Loucy (cell line): ENCODE data around the gene KIAA1614.

Experiments used
- H2AFZ ChIP-seq: fragments of 200-600 bp; sonication (generic); 2 replicates; pipeline ENCODE4 v1.6.0; 2016; ENCODE audit warnings: antibody characterized with exemption, mild to moderate bottlenecking, low read length, moderate library complexity
- H3F3A ChIP-seq: fragments of 200-600 bp; 2 replicates; pipeline ENCODE4 v1.6.0; 2016; ENCODE audit warnings: antibody characterized with exemption, low read depth, mild to moderate bottlenecking
- H3K27me3 ChIP-seq: fragments of 200-600 bp; sonication (generic); 2 replicates; pipeline ENCODE4 v1.6.1; 2014; ENCODE audit warnings: low read length, mild to moderate bottlenecking; ENCODE audit not compliant: insufficient read depth, poor library complexity, severe bottlenecking
- H3K36me3 ChIP-seq: fragments of 200-600 bp; sonication (generic); 2 replicates; pipeline ENCODE4 v1.6.1; 2016; ENCODE audit warnings: low read length; ENCODE audit not compliant: insufficient read depth
- H3K4me1 ChIP-seq: fragments of 200-600 bp; sonication (generic); 2 replicates; pipeline ENCODE4 v1.5.1; 2014; ENCODE audit warnings: low read length, mild to moderate bottlenecking; ENCODE audit not compliant: insufficient read depth, poor library complexity, severe bottlenecking
- H3K4me2 ChIP-seq: fragments of 200-600 bp; sonication (generic); 2 replicates; pipeline ENCODE4 v1.6.0; 2014; ENCODE audit warnings: antibody characterized with exemption, low read length, low read depth, mild to moderate bottlenecking; ENCODE audit not compliant: poor library complexity, severe bottlenecking
- H3K4me3 ChIP-seq: fragments of 200-600 bp; sonication (generic); 2 replicates; pipeline ENCODE4 v1.5.1; 2014; ENCODE audit warnings: low read length, mild to moderate bottlenecking, mixed read lengths; ENCODE audit not compliant: poor library complexity, severe bottlenecking
- H3K79me2 ChIP-seq: fragments of 200-600 bp; sonication (generic); 2 replicates; pipeline ENCODE4 v1.6.1; 2014; ENCODE audit warnings: low read length; ENCODE audit not compliant: insufficient read depth
- H3K9ac ChIP-seq: fragments of 200-600 bp; sonication (generic); 2 replicates; pipeline ENCODE4 v1.6.0; 2014; ENCODE audit warnings: mild to moderate bottlenecking, low read depth, low read length, moderate library complexity; ENCODE audit not compliant: poor library complexity, severe bottlenecking
- H3K9me2 ChIP-seq: fragments of 200-600 bp; sonication (generic); replicated peaks from 2 replicates; pipeline ENCODE4 v1.6.1; 2016; ENCODE audit warnings: low read depth, low read length, mixed read lengths
- H3K9me3 ChIP-seq: fragments of 200-600 bp; sonication (generic); 2 replicates; pipeline ENCODE4 v1.6.1; 2014; ENCODE audit warnings: mild to moderate bottlenecking, antibody characterized with exemption, low read length, low read depth; ENCODE audit not compliant: insufficient read depth
- H4K20me1 ChIP-seq: fragments of 200-600 bp; sonication (generic); 2 replicates; pipeline ENCODE4 v1.6.0; 2014; ENCODE audit warnings: antibody characterized with exemption, low read length, mild to moderate bottlenecking; ENCODE audit not compliant: insufficient read depth, poor library complexity, severe bottlenecking
- CTCF ChIP-seq: fragments of 200-600 bp; sonication (generic); conservative IDR thresholded peaks from 2 replicates; pipeline ENCODE4 v1.5.1; 2014; ENCODE audit warnings: mild to moderate bottlenecking, antibody characterized with exemption, low read length
- EZH2phosphoT487 ChIP-seq: fragments of 200-600 bp; IDR thresholded peaks from 2 replicates; pipeline ENCODE4 v1.6.1; 2018; ENCODE audit warnings: antibody characterized with exemption, mild to moderate bottlenecking, moderate library complexity, borderline replicate concordance

KIAA1614 gene

GRCh38 chr1:180892675-180893074 lies 20.0 kb upstream of the KIAA1614 start:
- Histone ChIP-seq H4K20me1 (no peaks in the 10 kb centered on the region), H3K79me2 (no peaks in the 10 kb centered on the region), H3K27me3 (no peaks in the 10 kb centered on the region), H3K9me3 (no peaks in the 10 kb centered on the region), H3K9ac (no peak overlapping the region), H3K4me2 (no peak overlapping the region), H3K9me2 (no peaks in the 10 kb centered on the region), H3K36me3 (no peaks in the 10 kb centered on the region), H3K4me1 (no peaks in the 10 kb centered on the region), H3K4me3 (no peak overlapping the region), H3F3A (no peaks in the 10 kb centered on the region), H2AFZ (no peak overlapping the region)
- TF ChIP-seq CTCF = no peak
- no peak for TF ChIP-seq EZH2phosphoT487

DNA sequence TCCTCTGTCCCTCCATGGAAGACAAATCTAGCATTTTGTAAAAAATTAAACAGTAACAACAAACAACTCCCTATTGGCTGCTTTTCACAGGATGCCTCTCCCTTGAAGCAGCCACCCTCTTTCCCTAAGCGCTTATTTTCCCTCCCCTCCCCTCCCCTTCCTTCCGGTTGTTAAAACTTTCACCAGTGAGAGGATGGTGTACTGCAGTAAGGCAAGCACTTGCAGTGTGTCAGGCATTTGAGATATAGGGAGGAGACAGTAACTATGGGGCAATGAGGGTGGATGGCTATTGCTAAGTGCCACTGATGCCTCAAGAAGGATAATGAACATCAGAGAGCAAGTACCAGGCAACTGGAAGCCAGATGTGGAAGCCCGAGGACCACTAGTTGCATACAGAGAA lies 19.1 kb upstream of the KIAA1614 start:
- Histone ChIP-seq H3K9me2 (no peaks in the 10 kb centered on the region), H4K20me1 (no peaks in the 10 kb centered on the region), H3K9me3 (no peaks in the 10 kb centered on the region), H3K9ac (no peak overlapping the region), H3K27me3 (no peaks in the 10 kb centered on the region), H2AFZ (no peak overlapping the region), H3K36me3 (no peaks in the 10 kb centered on the region), H3F3A (no peaks in the 10 kb centered on the region), H3K4me2 (no peak overlapping the region), H3K79me2 (no peaks in the 10 kb centered on the region), H3K4me3 (no peak overlapping the region), H3K4me1 (no peaks in the 10 kb centered on the region)
- TF ChIP-seq EZH2phosphoT487 = no peak

DNA sequence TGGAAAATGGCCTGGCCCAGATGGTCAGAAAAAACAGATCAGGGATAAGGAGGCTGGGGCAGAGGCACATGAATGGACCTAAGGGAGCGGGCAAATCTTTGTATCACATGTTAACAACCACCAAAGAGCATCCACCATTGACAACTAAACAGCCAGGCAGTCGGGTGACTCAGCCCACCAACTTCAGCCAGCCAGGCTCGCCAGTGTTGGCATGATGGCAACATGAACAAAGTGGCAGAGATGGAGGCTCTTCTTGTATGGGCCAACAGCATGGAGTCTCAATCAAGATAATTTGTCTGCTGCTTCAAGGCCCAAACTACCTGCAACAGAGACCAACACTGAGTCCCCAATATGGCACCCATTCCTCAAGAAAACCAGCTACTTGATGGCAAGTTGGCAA lies 16.5 kb upstream of the KIAA1614 start:
- no peaks in the 10 kb centered on the region for H3K4me1 ChIP-seq
- H3K9me3 ChIP-seq = no peaks in the 10 kb centered on the region
- H3K36me3 ChIP-seq = no peaks in the 10 kb centered on the region
- no peak overlapping the region for H3K4me2 ChIP-seq
- no peak overlapping the region for H3K4me3 ChIP-seq
- no peaks in the 10 kb centered on the region for H4K20me1 ChIP-seq
- no peak overlapping the region for H3K9ac ChIP-seq
- no peak overlapping the region for H2AFZ ChIP-seq
- H3K79me2 ChIP-seq = no peaks in the 10 kb centered on the region
- H3K27me3 ChIP-seq = no peaks in the 10 kb centered on the region
- no peaks in the 10 kb centered on the region for H3F3A ChIP-seq
- no peaks in the 10 kb centered on the region for H3K9me2 ChIP-seq
- no peak for TF ChIP-seq EZH2phosphoT487
- no peak for TF ChIP-seq CTCF

DNA sequence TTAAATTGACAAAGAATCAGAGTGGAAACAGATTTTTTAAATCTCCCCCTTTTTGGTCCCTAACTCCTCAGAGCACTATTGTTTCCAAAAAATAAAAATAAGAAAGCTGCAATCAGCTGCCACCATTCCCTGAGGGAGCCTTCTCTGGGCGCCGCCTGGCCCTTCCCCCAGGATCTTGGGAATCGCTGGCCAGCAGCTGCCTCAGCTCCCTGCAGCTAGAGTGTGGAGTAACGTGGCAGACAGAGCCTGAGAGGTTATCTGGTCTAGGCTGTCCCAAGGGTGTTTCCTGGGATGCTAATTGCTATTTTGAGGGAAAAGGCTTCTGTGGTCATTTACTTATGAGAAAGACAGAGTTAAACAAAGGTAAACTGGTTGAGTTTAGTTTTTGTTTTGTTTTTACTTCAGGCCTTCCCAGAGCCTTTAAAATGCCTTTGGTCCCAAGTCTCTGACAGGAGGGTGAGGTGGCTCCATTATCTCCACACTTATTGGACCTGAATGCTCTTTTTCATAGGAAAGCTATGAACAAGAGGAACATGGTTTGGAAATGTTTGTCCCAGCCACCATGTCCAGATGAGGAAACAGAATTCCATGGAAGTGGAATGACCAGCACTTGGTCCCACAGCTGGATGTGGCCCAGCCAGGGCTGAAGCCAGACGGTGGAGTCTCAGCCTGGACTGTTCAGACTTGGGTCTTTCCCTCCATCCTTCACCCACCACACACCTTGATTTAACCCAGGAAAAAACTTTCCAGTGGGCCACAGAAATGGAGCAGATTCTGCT lies 14.1 kb upstream of the KIAA1614 start:
- no peaks in the 10 kb centered on the region for H3K36me3 ChIP-seq
- no peak overlapping the region for H3K4me3 ChIP-seq
- no peaks in the 10 kb centered on the region for H3F3A ChIP-seq
- TF ChIP-seq CTCF (no peak), EZH2phosphoT487 (no peak)
- H3K79me2 ChIP-seq = no peaks in the 10 kb centered on the region
- no peak overlapping the region for H2AFZ ChIP-seq
- no peaks in the 10 kb centered on the region for H3K9me2 ChIP-seq
- H4K20me1 ChIP-seq = no peaks in the 10 kb centered on the region
- H3K9ac ChIP-seq = no peak overlapping the region
- no peaks in the 10 kb centered on the region for H3K27me3 ChIP-seq
- H3K4me2 ChIP-seq = no peak overlapping the region
- H3K9me3 ChIP-seq = no peaks in the 10 kb centered on the region
- H3K4me1 ChIP-seq = no peaks in the 10 kb centered on the region
